OCI-LY7 (cell line): ENCODE results near the gene SNAPC2. TPM values are rescaled to one million over a fixed set of nuclear protein-coding genes. Genes with fewer than 3 reads are reported as not detected.

ENCODE experiments used
- BruUV-seq: library from RNA; stranded (reverse); fragments of 400-500 nt; replicated peaks from 2 replicates; lab custom pipeline; 2021; lab: Mats Ljungman, UMichigan
- CTCF ChIA-PET: fragments of 300-600 bp; sonication (Branson Sonifier 250); formaldehyde crosslinking; loops from one replicate; lab custom pipeline; 2022; ENCODE audit warnings: antibody characterized with exemption; ENCODE audit not compliant: unreplicated experiment; lab: Charles Lee
- POLR2A ChIA-PET: fragments of 300-600 bp; sonication (Branson Sonifier 250); formaldehyde crosslinking; loops from one replicate; lab custom pipeline; 2022; ENCODE audit warnings: antibody characterized with exemption; lab: Charles Lee
- DNase-seq: peaks from one replicate; pipeline ENCODE4 v3.0.0-alpha.2; 2015; ENCODE audit warnings: low spot score
- H2AFZ ChIP-seq: fragments of 200-600 bp; sonication (generic), shearing (Covaris generic); 2 replicates; pipeline ENCODE4 v1.6.1; 2014; ENCODE audit warnings: mild to moderate bottlenecking, antibody characterized with exemption, low read length, moderate library complexity
- H3K27ac ChIP-seq: fragments of 200-600 bp; sonication (generic); 2 replicates; pipeline ENCODE4 v1.5.1; 2014; ENCODE audit warnings: mixed run types, low read depth, mild to moderate bottlenecking, moderate library complexity, low read length, inconsistent platforms; ENCODE audit not compliant: poor library complexity, severe bottlenecking
- H3K36me3 ChIP-seq: fragments of 200-600 bp; sonication (generic); 2 replicates; pipeline ENCODE4 v1.6.1; 2014; ENCODE audit warnings: mild to moderate bottlenecking, antibody characterized with exemption, low read length, moderate library complexity, mixed read lengths; ENCODE audit not compliant: insufficient read depth
- H3K4me1 ChIP-seq: fragments of 200-600 bp; sonication (generic); 2 replicates; pipeline ENCODE4 v1.5.1; 2014; ENCODE audit warnings: mild to moderate bottlenecking, low read length; ENCODE audit not compliant: insufficient read depth, poor library complexity, severe bottlenecking
- H3K4me2 ChIP-seq: fragments of 200-600 bp; sonication (generic); 2 replicates; pipeline ENCODE4 v1.6.1; 2014; ENCODE audit warnings: mild to moderate bottlenecking, low read length
- H3K4me3 ChIP-seq: fragments of 200-600 bp; sonication (generic); 2 replicates; pipeline ENCODE4 v1.5.1; 2014; ENCODE audit warnings: mild to moderate bottlenecking, low read depth, low read length; ENCODE audit not compliant: poor library complexity, severe bottlenecking
- H3K79me2 ChIP-seq: fragments of 200-600 bp; sonication (generic); 2 replicates; pipeline ENCODE4 v1.6.1; 2016; ENCODE audit warnings: low read depth, mild to moderate bottlenecking, low read length, moderate library complexity, mixed read lengths; ENCODE audit not compliant: insufficient read depth
- H3K9me2 ChIP-seq: fragments of 200-600 bp; sonication (generic); 2 replicates; pipeline ENCODE4 v1.6.1; 2016; ENCODE audit warnings: mild to moderate bottlenecking, low read length, mixed read lengths; ENCODE audit not compliant: insufficient read depth
- H3K9me3 ChIP-seq: fragments of 200-600 bp; sonication (generic); 2 replicates; pipeline ENCODE4 v1.6.1; 2014; ENCODE audit warnings: mild to moderate bottlenecking, mixed run types, low read length, mixed read lengths
- H4K20me1 ChIP-seq: fragments of 200-600 bp; sonication (generic); 2 replicates; pipeline ENCODE4 v1.6.1; 2014; ENCODE audit warnings: mild to moderate bottlenecking, antibody characterized with exemption, low read length, moderate library complexity, mixed read lengths; ENCODE audit not compliant: insufficient read depth
- EZH2phosphoT487 ChIP-seq: fragments of 200-600 bp; sonication (generic); IDR thresholded peaks from 2 replicates; pipeline ENCODE4 v1.6.1; 2018; ENCODE audit warnings: low read depth, borderline replicate concordance, mild to moderate bottlenecking, mixed run types, antibody characterized with exemption, low read length, moderate library complexity, mixed read lengths
- intact Hi-C: fragments of 100-400 bp; cut with micrococcal nuclease; formaldehyde crosslinking; loops from one replicate; pipeline ENCODE4 v1.10.0; 2022; ENCODE audit not compliant: unreplicated experiment
- total RNA-seq, 2 experiments: library from RNA; depleted of rRNA in 1 of 2; stranded (reverse); fragments of >200 nt in 1 of 2; shearing (Covaris generic) in 1 of 2; gene quantifications; 2 replicates each; pipeline ENCODE4 v1.2.3, GENCODE V29; 2014 to 2022
- TF ChIP-seq, protein P1 (sequence below): fragments of 200-600 bp; sonication (generic); conservative IDR thresholded peaks from 2 replicates; pipeline ENCODE4 v1.5.1; 2014; ENCODE audit warnings: mild to moderate bottlenecking, antibody characterized with exemption, low read length, moderate library complexity, mixed read lengths

SNAPC2 gene
- total RNA-seq, 2 experiments from 2014 or later, result 4.9 to 8.2 TPM

DNA sequence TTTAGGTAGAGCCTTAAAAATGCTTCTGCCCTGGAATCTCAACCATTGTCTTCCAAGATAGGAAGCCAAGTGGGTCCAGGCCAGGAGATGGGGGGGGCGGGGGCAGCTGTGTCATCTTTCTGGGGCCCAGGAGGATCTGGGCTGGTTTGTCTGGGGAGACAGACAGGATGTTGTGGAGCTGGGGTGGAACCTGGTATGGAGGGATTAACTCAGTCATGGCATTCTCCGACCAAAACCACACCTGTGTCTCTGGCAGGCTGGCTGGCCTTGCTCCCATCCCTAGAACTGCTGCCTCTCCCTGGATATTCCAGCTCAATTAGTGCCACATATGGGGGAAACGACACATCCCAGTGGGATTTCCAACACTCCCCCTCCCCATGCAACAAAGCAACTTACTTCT is 19.2 kb upstream of the SNAPC2 start:
- no peak for DNase-seq
- H3K9me3 ChIP-seq, result no peaks in the 10 kb centered on the region
- no peak overlapping the region for H2AFZ ChIP-seq
- H3K9me2 ChIP-seq, result no peaks in the 10 kb centered on the region
- peaks cover 4% of the 10 kb centered on the region; the same call in 1 of the 2 replicates for H3K36me3 ChIP-seq
- intact Hi-C loops, result no loop called here
- H3K4me3 ChIP-seq, result no peak overlapping the region
- H3K4me2 ChIP-seq, result no peak overlapping the region
- H3K27ac ChIP-seq, result no peak overlapping the region
- no TSS peak for BruUV-seq
- H4K20me1 ChIP-seq, result 0 out of 2 replicates have a peak, but pooled peaks cover 9% of the 10 kb centered on the region
- TF ChIP-seq, protein P1, sequence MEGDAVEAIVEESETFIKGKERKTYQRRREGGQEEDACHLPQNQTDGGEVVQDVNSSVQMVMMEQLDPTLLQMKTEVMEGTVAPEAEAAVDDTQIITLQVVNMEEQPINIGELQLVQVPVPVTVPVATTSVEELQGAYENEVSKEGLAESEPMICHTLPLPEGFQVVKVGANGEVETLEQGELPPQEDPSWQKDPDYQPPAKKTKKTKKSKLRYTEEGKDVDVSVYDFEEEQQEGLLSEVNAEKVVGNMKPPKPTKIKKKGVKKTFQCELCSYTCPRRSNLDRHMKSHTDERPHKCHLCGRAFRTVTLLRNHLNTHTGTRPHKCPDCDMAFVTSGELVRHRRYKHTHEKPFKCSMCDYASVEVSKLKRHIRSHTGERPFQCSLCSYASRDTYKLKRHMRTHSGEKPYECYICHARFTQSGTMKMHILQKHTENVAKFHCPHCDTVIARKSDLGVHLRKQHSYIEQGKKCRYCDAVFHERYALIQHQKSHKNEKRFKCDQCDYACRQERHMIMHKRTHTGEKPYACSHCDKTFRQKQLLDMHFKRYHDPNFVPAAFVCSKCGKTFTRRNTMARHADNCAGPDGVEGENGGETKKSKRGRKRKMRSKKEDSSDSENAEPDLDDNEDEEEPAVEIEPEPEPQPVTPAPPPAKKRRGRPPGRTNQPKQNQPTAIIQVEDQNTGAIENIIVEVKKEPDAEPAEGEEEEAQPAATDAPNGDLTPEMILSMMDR, result no peak
- no peak for TF ChIP-seq EZH2phosphoT487
- H3K4me1 ChIP-seq, result peaks cover 19% of the 10 kb centered on the region
- H3K79me2 ChIP-seq, result peaks cover 19% of the 10 kb centered on the region
- ChIA-PET CTCF (no interaction called here), POLR2A (interaction anchor here (0.6 to 1.6 kb wide), 2 partner anchors 295 to 681 kb away, joined by 4 to 5 read pairs; no protein-coding TSS in a partner anchor)

- intact Hi-C loops, result no loop called here
- POLR2A ChIA-PET, result interaction anchor here (0.6 to 1.6 kb wide), 2 partner anchors 296 to 681 kb away, joined by 4 to 5 read pairs; no protein-coding TSS in a partner anchor
Observed at GRCh38 chr19:7901337-7901736, 18.8 kb upstream of the SNAPC2 start.

More at GRCh38 chr19:7901337-7901736, 18.8 kb upstream of the SNAPC2 start:
- Histone ChIP-seq H3K36me3 (peaks cover 8% of the 10 kb centered on the region; the same call in 1 of the 2 replicates), H3K4me3 (no peak overlapping the region), H3K79me2 (peaks cover 22% of the 10 kb centered on the region), H3K4me2 (no peak overlapping the region), H3K9me3 (no peaks in the 10 kb centered on the region), H3K9me2 (no peaks in the 10 kb centered on the region), H3K4me1 (peaks cover 19% of the 10 kb centered on the region), H3K27ac (no peak overlapping the region), H4K20me1 (0 out of 2 replicates have a peak, but pooled peaks cover 9% of the 10 kb centered on the region), H2AFZ (no peak overlapping the region)
- CTCF ChIA-PET, result no interaction called here
- DNase-seq, result no peak
- TF ChIP-seq, protein P1, result no peak
- no peak for TF ChIP-seq EZH2phosphoT487
- BruUV-seq, result no TSS peak
